Measurements from ENCODE around the gene OPCML. TPM values are rescaled to one million over a fixed set of nuclear protein-coding genes. Genes with fewer than 3 reads are reported as not detected.

The OPCML gene
- total RNA-seq, 1 donor from 2014 or later = 2.7 TPM

- peaks cover 4% of the 10 kb centered on the region for H3K27me3 Mint-ChIP-seq (ENCODE audit: low read depth)
- no peak for TF ChIP-seq CTCF (IDR thresholded peaks at IDR 0.05)
- no peaks in the 10 kb centered on the region for H3K36me3 Mint-ChIP-seq (ENCODE audit: low read depth)
- no peak for DNase-seq (ENCODE audit: low spot score)
- no peak overlapping the region for H3K27ac Mint-ChIP-seq (ENCODE audit: unreplicated experiment)
- H3K4me3 Mint-ChIP-seq (ENCODE audit: unreplicated experiment) = no peak overlapping the region
- peaks cover 4% of the 10 kb centered on the region for H3K9me3 Mint-ChIP-seq (ENCODE audit: low read depth)
- H3K4me1 Mint-ChIP-seq (ENCODE audit: low read depth) = no peaks in the 10 kb centered on the region
Measured at GRCh38 chr11:133408936-133409335, 123.4 kb downstream of the OPCML start.

GRCh38 chr11:133408402-133408801 lies 123.9 kb downstream of the OPCML start:
- Mint-ChIP-seq H3K4me3 (ENCODE audit: unreplicated experiment) (no peak overlapping the region), H3K27me3 (ENCODE audit: low read depth) (peaks cover 4% of the 10 kb centered on the region), H3K27ac (ENCODE audit: unreplicated experiment) (no peak overlapping the region), H3K4me1 (ENCODE audit: low read depth) (no peaks in the 10 kb centered on the region), H3K9me3 (ENCODE audit: low read depth) (peaks cover 7% of the 10 kb centered on the region), H3K36me3 (ENCODE audit: low read depth) (no peaks in the 10 kb centered on the region)
- DNase-seq (ENCODE audit: low spot score) = no peak
- TF ChIP-seq CTCF (IDR thresholded peaks at IDR 0.05) = no peak

GRCh38 chr11:133406489-133406888 lies 125.8 kb downstream of the OPCML start:
- Mint-ChIP-seq H3K4me3 (ENCODE audit: unreplicated experiment) (no peak overlapping the region), H3K27me3 (ENCODE audit: low read depth) (peaks cover 2% of the 10 kb centered on the region), H3K27ac (ENCODE audit: unreplicated experiment) (no peak overlapping the region), H3K9me3 (ENCODE audit: low read depth) (peaks cover 7% of the 10 kb centered on the region), H3K36me3 (ENCODE audit: low read depth) (no peaks in the 10 kb centered on the region), H3K4me1 (ENCODE audit: low read depth) (no peaks in the 10 kb centered on the region)
- no peak for TF ChIP-seq CTCF (IDR thresholded peaks at IDR 0.05)
- no peak for DNase-seq (ENCODE audit: low spot score)

GRCh38 chr11:133403900-133404299 lies 128.4 kb downstream of the OPCML start:
- Mint-ChIP-seq H3K4me1 (ENCODE audit: low read depth) (no peaks in the 10 kb centered on the region), H3K27ac (ENCODE audit: unreplicated experiment) (no peak overlapping the region), H3K27me3 (ENCODE audit: low read depth) (no peaks in the 10 kb centered on the region), H3K4me3 (ENCODE audit: unreplicated experiment) (no peak overlapping the region), H3K9me3 (ENCODE audit: low read depth) (peaks cover 7% of the 10 kb centered on the region), H3K36me3 (ENCODE audit: low read depth) (no peaks in the 10 kb centered on the region)
- no peak for DNase-seq (ENCODE audit: low spot score)
- no peak for TF ChIP-seq CTCF (IDR thresholded peaks at IDR 0.05)

- Mint-ChIP-seq H3K27ac (ENCODE audit: unreplicated experiment) (no peak overlapping the region), H3K4me3 (ENCODE audit: unreplicated experiment) (no peak overlapping the region), H3K36me3 (ENCODE audit: low read depth) (no peaks in the 10 kb centered on the region), H3K27me3 (ENCODE audit: low read depth) (no peaks in the 10 kb centered on the region), H3K9me3 (ENCODE audit: low read depth) (peaks cover 7% of the 10 kb centered on the region), H3K4me1 (ENCODE audit: low read depth) (no peaks in the 10 kb centered on the region)
- TF ChIP-seq CTCF (IDR thresholded peaks at IDR 0.05) = no peak
- no peak for DNase-seq (ENCODE audit: low spot score)
Measured at GRCh38 chr11:133402551-133402950, 129.8 kb downstream of the OPCML start.
